GM23248 (cell line): Measurements from ENCODE around the gene BAIAP2. TPM values are rescaled to one million over a fixed set of nuclear protein-coding genes. Genes with fewer than 3 reads are reported as not detected.

ENCODE experiments used
- DNase-seq: peaks from one replicate; pipeline ENCODE4 v3.0.0-alpha.2; 2015
- H2AFZ ChIP-seq: fragments of 200-600 bp; sonication (generic); 2 replicates; pipeline ENCODE4 v1.6.1; 2016; ENCODE audit warnings: antibody characterized with exemption
- H3F3A ChIP-seq: fragments of 200-600 bp; sonication (generic); 2 replicates; pipeline ENCODE4 v1.6.1; 2016; ENCODE audit warnings: mild to moderate bottlenecking, antibody characterized with exemption, mixed run types; ENCODE audit not compliant: insufficient read depth
- H3K27ac ChIP-seq: fragments of 200-600 bp; sonication (generic); 2 replicates; pipeline ENCODE4 v1.5.1; 2016; ENCODE audit warnings: mild to moderate bottlenecking
- H3K27me3 ChIP-seq: fragments of 200-600 bp; sonication (generic); replicated peaks from 2 replicates; pipeline ENCODE4 v1.6.1; 2016; ENCODE audit warnings: mild to moderate bottlenecking; ENCODE audit not compliant: insufficient read depth
- H3K36me3 ChIP-seq: fragments of 200-600 bp; sonication (generic); 2 replicates; pipeline ENCODE4 v1.6.1; 2016; ENCODE audit warnings: low read depth, mild to moderate bottlenecking
- H3K4me1 ChIP-seq: fragments of 200-600 bp; sonication (generic); 2 replicates; pipeline ENCODE4 v1.6.1; 2016; ENCODE audit warnings: mild to moderate bottlenecking; ENCODE audit not compliant: insufficient read depth
- H3K4me2 ChIP-seq: fragments of 200-600 bp; sonication (generic); one replicate; pipeline ENCODE4 v1.6.1; 2016; ENCODE audit warnings: mild to moderate bottlenecking; ENCODE audit not compliant: unreplicated experiment
- H3K4me3 ChIP-seq: fragments of 200-600 bp; sonication (generic); 2 replicates; pipeline ENCODE4 v1.5.1; 2016; ENCODE audit warnings: mild to moderate bottlenecking
- H3K79me2 ChIP-seq: fragments of 200-600 bp; sonication (generic); 2 replicates; pipeline ENCODE4 v1.6.1; 2016; ENCODE audit warnings: mild to moderate bottlenecking; ENCODE audit not compliant: insufficient read depth
- H3K9ac ChIP-seq: fragments of 200-600 bp; sonication (generic); 2 replicates; pipeline ENCODE4 v1.6.1; 2016; ENCODE audit warnings: mild to moderate bottlenecking
- H3K9me2 ChIP-seq: fragments of 200-600 bp; sonication (generic); 2 replicates; pipeline ENCODE4 v1.6.1; 2016; ENCODE audit warnings: mixed run types, mild to moderate bottlenecking, moderate library complexity; ENCODE audit not compliant: insufficient read depth
- H3K9me3 ChIP-seq: fragments of 200-600 bp; sonication (generic); one replicate; pipeline ENCODE4 v1.6.1; 2017; ENCODE audit warnings: low read depth
- H4K20me1 ChIP-seq: fragments of 200-600 bp; sonication (generic); 2 replicates; pipeline ENCODE4 v1.6.0; 2016; ENCODE audit not compliant: insufficient read depth
- EZH2 ChIP-seq: fragments of 200-600 bp; sonication (generic); IDR thresholded peaks from 2 replicates; pipeline ENCODE4 v1.6.1; 2018; ENCODE audit warnings: antibody characterized with exemption, mild to moderate bottlenecking; ENCODE audit not compliant: insufficient read depth, poor library complexity, severe bottlenecking
- EZH2phosphoT487 ChIP-seq: fragments of 200-600 bp; sonication (generic); IDR thresholded peaks from 2 replicates; pipeline ENCODE4 v1.6.1; 2018; ENCODE audit warnings: antibody characterized with exemption, moderate library complexity, mild to moderate bottlenecking, low read depth; ENCODE audit not compliant: insufficient read depth
- WGBS, 2 experiments: methylation state at CpG; one replicate each; pipeline ENCODE4 v1.1.6; 2015 to 2017; ENCODE audit warnings: low lambda C conversion rate in 2 of 2, low coverage in 1 of 2; ENCODE audit errors: missing lambda C conversion rate in 2 of 2; 5-methylcytosine and 5-hydroxymethylcytosine counted together
- in situ Hi-C: fragments of 300-500 bp; cut with MboI; formaldehyde crosslinking; loops from 2 replicates; pipeline ENCODE4 v1.15.0; 2020
- polyA plus RNA-seq: library from polyadenylated mRNA; unstranded; fragments of >200 nt; fragmentation: Nextera tagmentation; extraction: Ambion mirVana; gene quantifications from 2 replicates; pipeline ENCODE4 v1.2.1, GENCODE V29; 2016
- total RNA-seq: library from RNA; depleted of rRNA; stranded (reverse); fragments of >200 nt; shearing (Covaris generic); gene quantifications from 2 replicates; pipeline ENCODE4 v1.2.3, GENCODE V29; 2014

BAIAP2 gene
- total and polyA plus RNA-seq, 2 experiments from 2014 or later = 28.2 to 31.7 TPM

DNA sequence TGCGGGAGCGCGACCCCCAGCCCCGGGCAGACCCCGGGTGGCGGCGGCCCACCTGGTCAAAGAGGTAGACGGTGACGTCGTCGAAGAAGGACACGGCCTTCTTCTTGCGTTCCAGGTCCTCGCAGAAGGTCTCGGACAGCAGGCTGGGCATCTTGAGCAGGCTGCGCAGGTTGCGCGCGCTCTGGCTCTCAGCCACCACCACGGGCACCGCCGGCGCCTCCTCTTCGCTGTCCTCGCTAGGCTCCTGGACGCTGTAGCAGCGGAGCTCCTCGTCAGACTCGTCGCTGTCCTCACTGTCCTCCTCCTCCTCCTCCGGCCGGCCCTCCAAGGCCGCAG is 85.2 kb downstream of the BAIAP2 start:
- Histone ChIP-seq H3K9ac (no peak overlapping the region), H4K20me1 (no peaks in the 10 kb centered on the region), H3K4me2 (no peak overlapping the region), H2AFZ (no peak overlapping the region), H3K9me2 (no peaks in the 10 kb centered on the region), H3K9me3 (no peaks in the 10 kb centered on the region), H3K79me2 (no peaks in the 10 kb centered on the region), H3F3A (no peaks in the 10 kb centered on the region), H3K36me3 (no peaks in the 10 kb centered on the region), H3K27ac (no peak overlapping the region), H3K4me3 (no peak overlapping the region), H3K27me3 (peaks cover 7% of the 10 kb centered on the region), H3K4me1 (no peaks in the 10 kb centered on the region)
- WGBS, 2 experiments = 82 to 84% methylated on average over 19 to 33 of the region's 33 CpGs
- no peak for TF ChIP-seq EZH2phosphoT487
- no peak for DNase-seq
- in situ Hi-C loops = no loop called here

DNA sequence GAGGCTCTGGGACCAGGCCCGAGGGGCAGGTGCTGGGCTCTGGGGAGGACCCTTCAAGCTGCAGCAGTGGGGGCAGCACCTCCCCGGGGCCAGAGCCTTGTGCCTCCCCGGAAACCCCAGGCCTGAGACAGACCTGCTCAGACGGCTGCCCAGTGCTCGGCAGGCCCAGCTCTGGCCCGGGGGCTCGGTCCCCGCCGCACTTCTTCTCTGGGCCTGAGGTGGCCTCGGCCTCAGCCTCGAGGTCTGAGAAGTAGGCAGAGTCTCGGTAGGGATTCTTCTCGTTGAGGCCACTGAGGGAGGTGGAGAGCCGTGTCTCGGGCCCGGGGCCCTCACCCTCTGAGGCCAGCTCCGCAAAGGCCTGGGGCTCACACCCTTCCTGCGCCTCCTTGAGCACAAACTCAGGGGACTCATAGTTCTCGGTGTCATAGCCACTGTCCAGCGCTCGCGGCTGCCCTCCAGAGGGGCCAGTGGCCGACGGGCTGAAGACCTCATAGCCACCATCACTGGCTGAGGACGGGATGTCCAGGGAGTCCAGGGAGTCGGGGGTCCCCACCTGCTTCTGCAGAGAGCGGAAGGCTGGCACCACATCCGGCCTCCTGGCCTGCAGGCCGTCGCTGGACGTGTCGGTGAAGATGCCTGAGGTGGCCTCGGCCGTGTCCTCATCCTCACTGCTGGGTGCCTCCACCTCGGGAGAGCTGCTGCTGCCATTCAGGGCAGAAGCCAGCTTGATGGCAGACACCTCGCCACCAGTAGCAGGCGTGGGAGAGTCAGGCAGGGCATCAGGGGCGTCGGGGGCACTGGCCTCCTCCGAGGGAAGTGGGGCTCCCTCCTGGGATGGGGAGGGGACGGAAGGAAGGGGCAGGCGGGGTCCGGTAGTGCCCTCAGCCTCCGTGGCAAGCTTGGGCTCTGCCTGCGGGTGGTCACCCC is 86.0 kb downstream of the BAIAP2 start:
- Histone ChIP-seq H3K27me3 (peaks cover 7% of the 10 kb centered on the region), H3K9me3 (no peaks in the 10 kb centered on the region), H3K4me2 (no peak overlapping the region), H3K4me1 (no peaks in the 10 kb centered on the region), H3K9me2 (no peaks in the 10 kb centered on the region), H3K36me3 (no peaks in the 10 kb centered on the region), H3K4me3 (no peak overlapping the region), H3K27ac (no peak overlapping the region), H2AFZ (no peak overlapping the region), H3K79me2 (no peaks in the 10 kb centered on the region), H3F3A (no peaks in the 10 kb centered on the region), H3K9ac (no peak overlapping the region), H4K20me1 (no peaks in the 10 kb centered on the region)
- no peak for DNase-seq
- TF ChIP-seq EZH2phosphoT487 (no peak), EZH2 (no peak)
- in situ Hi-C loops = no loop called here
- WGBS, 2 experiments = 62 to 76% methylated on average over 41 to 44 of the region's 45 CpGs

DNA sequence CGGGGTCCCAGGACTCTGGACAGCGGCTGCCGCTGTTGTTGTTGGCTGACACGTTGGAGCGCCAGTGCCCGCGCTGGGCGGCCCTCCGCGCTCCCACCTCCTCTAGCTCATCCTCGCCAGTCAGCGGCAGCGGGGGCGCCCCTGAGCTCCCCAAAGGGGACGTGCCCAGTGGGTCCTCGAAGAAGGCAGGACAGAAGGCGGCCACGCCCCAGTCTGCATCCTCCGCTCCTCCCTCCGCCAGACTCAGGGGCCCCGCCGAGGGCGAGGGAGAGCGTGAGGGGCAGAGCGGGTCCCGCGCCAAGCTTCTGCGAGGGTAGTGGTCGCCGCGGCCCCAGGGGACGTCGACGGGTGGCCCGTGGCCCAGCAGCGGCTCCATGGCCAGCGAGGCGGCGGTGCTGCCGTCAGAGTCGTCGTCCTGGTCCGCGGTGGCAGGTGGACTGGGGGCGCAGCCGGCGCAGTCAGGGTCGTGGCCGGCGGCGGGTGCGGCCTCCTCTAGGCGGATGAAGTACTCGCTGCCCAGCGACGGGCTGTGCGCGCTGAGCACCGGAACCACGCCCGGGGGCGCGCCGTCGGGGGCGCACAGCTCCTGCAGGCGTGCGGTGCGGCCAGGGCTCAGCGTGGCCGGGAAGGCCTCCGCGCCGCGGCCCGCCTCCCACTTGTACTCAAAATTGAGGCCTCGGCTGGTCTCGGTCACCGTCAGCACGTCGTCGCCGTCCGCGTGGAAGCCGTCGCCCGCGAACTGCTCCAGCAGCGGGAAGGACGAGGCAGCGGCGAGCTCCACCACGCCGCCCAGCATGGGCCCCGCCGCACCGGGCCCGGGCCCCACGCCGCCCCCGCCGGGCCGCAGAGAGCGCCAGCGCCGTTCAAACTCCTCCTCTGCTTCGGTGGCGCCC is 87.1 kb downstream of the BAIAP2 start:
- peak; percentile 35 for DNase-seq
- no peak overlapping the region for H3K4me3 ChIP-seq
- no peak overlapping the region for H3K9ac ChIP-seq
- WGBS, 2 experiments = 4 to 5% methylated on average over 55 of the region's 109 CpGs
- no peak for TF ChIP-seq EZH2phosphoT487
- TF ChIP-seq EZH2 = peak; percentile 60
- in situ Hi-C loops = no loop called here
- no peaks in the 10 kb centered on the region for H3K79me2 ChIP-seq
- no peaks in the 10 kb centered on the region for H3K4me1 ChIP-seq
- no peaks in the 10 kb centered on the region for H3K9me3 ChIP-seq
- no peak overlapping the region for H3K27ac ChIP-seq
- H3K9me2 ChIP-seq = no peaks in the 10 kb centered on the region
- no peaks in the 10 kb centered on the region for H4K20me1 ChIP-seq
- H3K27me3 ChIP-seq = peaks cover 7% of the 10 kb centered on the region
- no peak overlapping the region for H3K4me2 ChIP-seq
- H3K36me3 ChIP-seq = no peaks in the 10 kb centered on the region
- H2AFZ ChIP-seq = no peak overlapping the region
- no peaks in the 10 kb centered on the region for H3F3A ChIP-seq

DNA sequence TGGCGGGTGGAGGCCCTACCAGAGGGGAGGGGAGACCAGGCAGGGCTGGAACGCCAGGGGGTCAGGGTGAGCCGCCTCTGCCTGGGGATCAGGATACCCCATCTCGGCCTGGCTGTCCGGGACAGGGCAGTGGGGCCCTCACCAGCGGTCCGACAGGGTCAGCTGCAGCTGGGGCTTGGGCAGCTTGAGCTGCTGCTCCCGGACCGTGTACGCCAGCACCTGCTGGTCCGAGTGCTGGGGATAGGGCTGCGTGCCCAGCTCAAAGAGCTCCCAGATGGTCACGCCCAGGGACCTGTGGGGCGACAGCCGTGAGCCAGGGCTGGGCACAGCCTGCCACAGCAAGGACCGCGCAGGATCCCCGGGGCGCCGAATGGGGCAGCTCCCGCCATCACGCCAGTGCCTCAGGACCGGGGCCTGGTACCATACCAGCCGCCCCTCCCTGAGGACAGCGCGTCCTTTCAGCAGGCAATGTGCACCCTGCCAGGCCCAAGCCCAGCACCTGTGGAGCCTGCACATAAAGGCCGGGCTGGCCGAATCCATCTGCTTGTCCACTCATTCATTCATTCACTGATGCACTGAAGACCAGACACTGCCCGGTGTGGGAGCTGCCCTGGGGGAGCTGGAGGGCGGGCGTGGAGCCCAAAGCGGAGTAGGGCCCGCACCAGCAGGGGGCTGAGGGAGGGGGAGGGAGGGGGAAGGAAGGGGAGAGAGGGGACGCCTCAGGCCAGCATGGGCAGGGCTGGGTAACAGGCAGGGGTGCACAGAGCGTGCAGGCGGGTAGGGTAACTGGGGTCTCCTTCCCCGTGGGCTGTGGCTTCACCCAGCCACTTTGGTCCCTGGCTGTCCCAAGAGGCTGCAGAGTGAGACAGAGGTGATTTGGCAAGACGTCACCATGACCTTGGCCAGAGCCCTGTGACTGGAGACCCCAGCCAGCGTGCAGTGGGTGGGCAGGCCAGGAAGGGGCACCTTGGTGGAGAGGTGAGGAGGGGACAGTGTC is 88.4 kb downstream of the BAIAP2 start:
- Histone ChIP-seq H3K4me2 (no peak overlapping the region), H3K79me2 (no peaks in the 10 kb centered on the region), H3K4me1 (no peaks in the 10 kb centered on the region), H3K36me3 (no peaks in the 10 kb centered on the region), H3K9me2 (no peaks in the 10 kb centered on the region), H2AFZ (no peak overlapping the region), H3K4me3 (no peak overlapping the region), H3K27ac (no peak overlapping the region), H3F3A (no peaks in the 10 kb centered on the region), H3K27me3 (peaks cover 7% of the 10 kb centered on the region), H3K9me3 (no peaks in the 10 kb centered on the region), H4K20me1 (no peaks in the 10 kb centered on the region), H3K9ac (no peak overlapping the region)
- WGBS, 2 experiments = 88 to 89% methylated on average over 34 to 36 of the region's 39 CpGs
- DNase-seq = no peak
- TF ChIP-seq EZH2phosphoT487 = no peak
- TF ChIP-seq EZH2 = no peak
- in situ Hi-C loops = no loop called here
